ENCODE results near the gene USP19.

Gene USP19

DNA sequence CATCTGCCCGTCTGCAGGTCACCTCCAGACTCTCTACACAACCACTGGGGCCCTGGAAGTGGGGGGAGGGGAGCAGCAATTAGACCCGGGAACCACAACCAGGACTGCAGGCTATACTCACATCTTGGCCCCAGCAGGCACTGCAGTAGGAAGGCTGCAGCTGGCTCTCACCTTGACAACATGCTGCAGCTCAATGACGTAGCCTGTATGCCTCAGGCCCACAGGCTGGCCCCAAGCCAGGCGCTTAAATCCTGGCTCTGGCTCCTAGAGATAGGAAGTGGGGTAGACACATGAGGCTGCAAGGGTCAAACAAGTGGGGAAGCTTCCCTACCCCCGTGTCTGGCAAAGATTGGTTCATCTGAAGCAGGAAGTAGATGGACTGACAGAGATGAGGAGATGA lies 22.2 kb downstream of the USP19 start:
- DNase-seq = no peak

DNA sequence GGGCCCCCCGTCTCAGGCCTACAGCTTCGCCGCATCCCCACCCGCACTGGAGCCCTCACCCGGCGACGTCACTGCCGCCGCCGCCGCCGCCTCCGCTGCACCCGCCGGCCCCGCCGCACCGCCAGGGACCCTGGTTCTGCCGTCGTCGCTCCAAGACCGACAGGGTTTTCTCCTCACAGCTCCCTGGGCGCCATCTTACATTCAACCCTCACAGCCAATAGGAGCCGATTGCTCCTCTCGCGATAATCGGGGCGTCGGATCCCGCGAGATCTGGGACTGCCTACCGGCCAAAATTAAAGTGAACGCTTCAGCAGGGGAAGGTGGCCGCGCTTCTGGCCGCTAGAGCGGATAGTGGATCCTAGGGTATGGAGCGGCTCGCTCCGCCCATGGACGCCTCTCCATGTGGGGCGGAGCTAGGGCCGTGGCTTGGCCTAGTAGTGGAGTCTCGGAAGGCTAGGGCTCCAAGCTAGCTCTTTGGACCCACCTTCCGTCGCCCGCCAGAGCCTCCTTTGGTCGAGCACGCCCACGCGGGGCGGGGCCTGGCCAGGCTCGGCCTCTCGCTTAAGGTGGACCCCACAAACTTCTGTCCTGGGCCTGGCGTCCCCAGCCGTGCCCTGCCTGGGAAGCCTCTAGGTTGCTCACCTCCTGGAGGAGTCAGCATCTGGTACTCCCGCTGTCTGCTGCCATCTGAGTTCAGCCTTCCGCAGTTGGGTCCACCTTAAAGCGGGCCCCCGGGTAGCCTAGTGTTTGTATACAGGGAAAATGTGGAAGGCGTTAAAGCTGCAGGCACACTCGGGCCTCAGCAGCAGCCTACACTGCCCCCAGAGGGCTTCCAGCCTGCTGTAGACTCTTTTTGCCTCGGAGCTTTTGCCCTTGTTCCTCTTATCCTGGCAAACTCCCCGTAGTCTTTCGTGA lies 26.5 kb downstream of the USP19 start, which contains the start of gene QRICH1:
QRICH1 (minus strand) TSS at position 219 of the 915 bp plus-strand sequence. CDS start 17,054 bp downstream, outside the sequence.
- DNase-seq = peak; percentile 91

DNA sequence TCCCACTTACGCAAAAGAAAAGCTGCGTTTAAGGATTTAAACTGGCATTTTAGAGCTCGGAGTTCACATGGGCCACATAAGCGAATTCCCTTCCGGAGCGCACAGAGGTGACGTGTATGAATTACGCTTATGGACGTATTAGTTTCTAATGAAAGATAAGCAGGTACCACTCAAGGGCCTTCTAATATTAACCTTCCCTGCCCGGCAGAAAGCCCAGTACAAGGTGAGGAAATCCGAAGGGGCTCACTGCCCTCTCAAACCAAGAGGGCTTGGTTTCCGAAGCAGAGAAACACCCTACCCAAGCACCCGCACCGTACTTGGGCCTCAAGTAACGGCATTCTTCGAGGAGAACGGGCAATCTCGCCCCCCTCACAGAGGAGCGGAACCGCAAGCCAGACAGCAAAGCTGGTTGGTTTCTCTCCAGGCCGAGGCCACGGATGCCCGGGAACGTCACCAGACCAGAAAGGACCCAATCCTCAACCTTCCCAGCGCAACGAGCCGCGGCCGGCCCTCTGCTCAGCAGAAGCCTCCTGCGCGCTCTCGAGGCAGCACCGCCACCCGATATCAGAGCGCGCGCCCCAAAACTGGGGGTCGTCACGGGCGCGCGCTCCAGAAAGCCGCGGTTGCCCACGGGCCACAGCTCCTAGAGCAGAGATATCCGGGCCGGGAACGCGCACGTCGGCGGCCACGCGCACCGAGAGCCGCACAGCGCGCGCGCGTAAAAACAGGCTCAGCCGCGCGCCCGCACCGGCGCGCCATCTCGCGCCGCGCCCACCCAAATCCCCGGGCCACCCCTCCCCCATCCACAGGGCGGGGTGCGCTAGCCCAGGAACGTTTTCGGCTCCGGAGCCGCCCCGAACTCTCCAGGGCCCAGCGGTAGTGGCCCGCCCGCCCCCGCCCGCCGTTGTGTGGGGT lies 27.4 kb downstream of the USP19 start:
- peak; percentile 32 for DNase-seq

DNA sequence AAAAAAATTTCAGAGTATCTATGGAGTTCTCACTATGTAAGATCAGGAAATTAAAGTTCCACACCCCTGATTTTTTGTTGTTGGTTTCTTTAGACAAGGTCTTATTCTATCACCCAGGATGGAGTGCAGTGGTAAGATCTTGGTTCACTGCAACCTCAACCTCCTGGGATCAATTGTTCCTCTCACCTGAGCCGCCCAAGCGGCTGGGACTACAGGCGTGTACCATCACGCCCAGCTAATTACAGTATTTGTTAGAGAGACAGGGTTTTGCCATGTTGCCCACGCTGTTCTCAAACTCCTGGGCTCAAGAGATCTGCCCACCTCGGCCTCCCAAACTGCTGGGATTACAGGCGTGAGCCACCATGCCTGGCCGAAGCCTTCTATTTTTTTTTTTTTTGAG lies 39.2 kb downstream of the USP19 start:
- DNase-seq = no peak

DNA sequence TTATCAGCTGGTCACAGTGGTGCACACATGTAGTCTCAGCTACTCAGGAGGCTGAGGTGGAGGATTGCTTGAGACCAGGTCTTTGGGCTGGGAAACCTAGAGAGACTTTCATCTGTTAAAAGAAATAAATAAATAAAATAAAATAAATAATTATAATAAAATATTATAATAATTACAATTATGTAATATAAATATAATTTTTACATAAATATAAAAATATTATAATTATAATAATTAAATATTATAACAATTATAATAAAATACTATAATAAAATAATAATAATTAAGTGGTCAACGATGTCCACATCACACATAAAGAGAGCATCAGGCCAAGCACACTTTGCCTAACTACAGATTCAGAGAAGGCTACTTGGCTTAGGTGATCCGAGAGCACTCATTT lies 41.4 kb downstream of the USP19 start:
- no peak for DNase-seq

DNA sequence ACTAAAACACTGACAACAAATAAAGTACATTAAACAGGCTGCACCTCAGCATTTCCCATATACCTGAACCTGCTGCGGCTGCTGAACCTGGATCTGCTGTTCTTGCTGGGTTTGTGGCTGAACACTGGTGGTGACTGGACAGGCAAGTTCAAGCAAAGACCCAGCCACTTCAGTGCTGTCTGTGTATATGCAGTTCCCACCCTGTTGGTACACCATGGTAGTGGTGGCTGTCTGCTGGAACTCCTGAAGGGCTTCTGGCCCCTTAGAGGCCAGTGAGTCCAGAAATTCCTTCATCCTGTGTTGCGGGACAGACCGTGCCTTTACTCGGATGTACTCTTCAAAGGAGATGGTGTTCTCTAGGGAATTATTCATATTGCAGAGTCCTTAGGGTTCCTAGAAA lies 44.0 kb downstream of the USP19 start:
- no peak for DNase-seq

DNA sequence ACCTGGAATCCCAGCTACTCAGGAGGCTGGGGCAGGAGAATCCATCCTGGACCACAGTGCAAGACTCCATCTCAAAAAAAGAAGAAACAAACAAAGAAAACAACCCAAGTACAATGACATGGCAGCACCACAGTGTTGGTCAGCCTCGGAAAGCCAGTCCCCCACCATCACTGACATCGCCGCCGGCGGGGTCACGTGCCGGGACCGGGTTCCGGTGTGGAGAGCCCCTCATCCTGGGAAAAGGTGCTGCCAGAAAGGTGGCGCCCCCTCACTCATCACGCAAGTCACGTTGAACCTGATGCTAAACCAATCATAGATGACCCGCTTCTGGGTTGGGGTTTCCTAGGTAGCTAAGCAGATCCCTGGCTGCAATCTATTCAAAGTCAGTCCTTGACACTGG lies 44.5 kb downstream of the USP19 start:
- DNase-seq = no peak
